ENCODE results near the gene NOVA1. TPM values are rescaled to one million over a fixed set of nuclear protein-coding genes. Genes with fewer than 3 reads are reported as not detected.

The NOVA1 gene
- polyA plus RNA-seq, 2 of the 4 experiments (the other 2 are of a cell fraction), result 5.1 to 9.8 TPM

GRCh38 chr14:26621807-26622560 lies 24.2 kb upstream of the NOVA1 start:
- POLR2A ChIA-PET, result no interaction called here

GRCh38 chr14:26621364-26621763 lies 23.5 kb upstream of the NOVA1 start:
- POLR2A ChIA-PET, result no interaction called here
- Histone ChIP-seq H3K4me1 (no peaks in the 10 kb centered on the region), H3K9me3 (peaks cover 1% of the 10 kb centered on the region; the same call in 1 of the 3 replicates), H3K4me2 (no peak overlapping the region), H3K27ac (no peak overlapping the region), H3K4me3 (no peak overlapping the region)
- DNase-seq (ENCODE audit: low read depth in 1 of 2, low spot score in 1 of 2) (no peak), ATAC-seq (no peak), FAIRE-seq (no peak)
- 96% methylated on average over 1 of the region's 1 CpG for WGBS (ENCODE audit: missing lambda C conversion rate)
- CTCF ChIA-PET, result no interaction called here
- TF ChIP-seq NR3C1 (IDR thresholded peaks at IDR 0.05), result no peak
- TF ChIP-seq FOSL2 (IDR thresholded peaks at IDR 0.05), result no peak
- no peak for TF ChIP-seq FOSL2 (CRISPR knock-in tag; IDR thresholded peaks at IDR 0.05)
- no peak for TF ChIP-seq HMGXB4 (CRISPR knock-in tag; IDR thresholded peaks at IDR 0.05; ENCODE audit: borderline replicate concordance)
- no peak for TF ChIP-seq POLR2AphosphoS2 (conservative IDR thresholded peaks at IDR 0.05; ENCODE audit: low read length)
- TF ChIP-seq CBX2 (IDR thresholded peaks at IDR 0.05; ENCODE audit: borderline replicate concordance, low read depth), result no peak
- TF ChIP-seq HES2 (IDR thresholded peaks at IDR 0.05), result no peak
- TF ChIP-seq EP300 (IDR thresholded peaks at IDR 0.05), result no peak
- no peak for TF ChIP-seq ZNF302 (CRISPR knock-in tag; IDR thresholded peaks at IDR 0.05)
- no peak for TF ChIP-seq ZSCAN20 (CRISPR knock-in tag; IDR thresholded peaks at IDR 0.05)
- no peak for TF ChIP-seq TFCP2L1 (CRISPR knock-in tag; IDR thresholded peaks at IDR 0.05)
- TF ChIP-seq CHD4 (IDR thresholded peaks at IDR 0.05; ENCODE audit: borderline replicate concordance), result no peak
- TF ChIP-seq HDAC2 (IDR thresholded peaks at IDR 0.05), result no peak
- no peak for TF ChIP-seq SREBF2 (IDR thresholded peaks at IDR 0.05)
- TF ChIP-seq FOSB (CRISPR knock-in tag; IDR thresholded peaks at IDR 0.05), result no peak
- no peak for TF ChIP-seq RCOR1 (IDR thresholded peaks at IDR 0.05; ENCODE audit: low read depth, low read length)
- no peak for TF ChIP-seq CHD2 (IDR thresholded peaks at IDR 0.05; ENCODE audit: low read length, partially characterized antibody)
- TF ChIP-seq HOXB5 (CRISPR knock-in tag; IDR thresholded peaks at IDR 0.05), result no peak

More at GRCh38 chr14:26621807-26622560, 24.2 kb upstream of the NOVA1 start:
- DNase-seq (ENCODE audit: low read depth in 1 of 2, low spot score in 1 of 2) (no peak), ATAC-seq (no peak), FAIRE-seq (no peak)
- H3K27ac ChIP-seq, result no peak overlapping the region
- TF ChIP-seq ZSCAN20 (CRISPR knock-in tag; IDR thresholded peaks at IDR 0.05), result no peak
- no peak for TF ChIP-seq CTCF (IDR thresholded peaks at IDR 0.05)
- no peak for TF ChIP-seq FOSB (CRISPR knock-in tag; IDR thresholded peaks at IDR 0.05)
- TF ChIP-seq CBX8 (IDR thresholded peaks at IDR 0.05), result no peak
- no peak for TF ChIP-seq CHD4 (IDR thresholded peaks at IDR 0.05; ENCODE audit: borderline replicate concordance)
- no peak for TF ChIP-seq MAFK (IDR thresholded peaks at IDR 0.05; ENCODE audit: partially characterized antibody)
- no peak for TF ChIP-seq HOXB5 (CRISPR knock-in tag; IDR thresholded peaks at IDR 0.05)
- TF ChIP-seq ZNF302 (CRISPR knock-in tag; IDR thresholded peaks at IDR 0.05), result no peak
- TF ChIP-seq SREBF2 (IDR thresholded peaks at IDR 0.05), result no peak
- no peak for TF ChIP-seq MYC (IDR thresholded peaks at IDR 0.05; ENCODE audit: borderline replicate concordance, low read length)
- TF ChIP-seq HMGXB4 (CRISPR knock-in tag; IDR thresholded peaks at IDR 0.05; ENCODE audit: borderline replicate concordance), result no peak
- no peak for TF ChIP-seq E2F6 (IDR thresholded peaks at IDR 0.05; ENCODE audit: borderline replicate concordance, low read depth)
- TF ChIP-seq GATA3 (IDR thresholded peaks at IDR 0.05; ENCODE audit: borderline replicate concordance), result no peak
- no peak for TF ChIP-seq KDM5A (IDR thresholded peaks at IDR 0.05)
- TF ChIP-seq HOXA7 (CRISPR knock-in tag; IDR thresholded peaks at IDR 0.05), result no peak
- no peak for TF ChIP-seq POLR2A (IDR thresholded peaks at IDR 0.05; ENCODE audit: low read length)
- H3K4me3 ChIP-seq, result no peak overlapping the region
- no peaks in the 10 kb centered on the region for H3K4me1 ChIP-seq
- no peak overlapping the region for H3K4me2 ChIP-seq
- CTCF ChIA-PET, result no interaction called here
- no peaks in the 10 kb centered on the region for H3K9me3 ChIP-seq
- WGBS (ENCODE audit: missing lambda C conversion rate), result 23% methylated on average over 2 of the region's 2 CpGs
